IMR-90 (cell line): Measurements from ENCODE around the gene ZC3H8. TPM values are rescaled to one million over a fixed set of nuclear protein-coding genes. Genes with fewer than 3 reads are reported as not detected.

ENCODE experiments used
- ATAC-seq: fragments of 200-7000 bp; cut with Tn5 transposase; 2 replicates; pipeline ENCODE4 v1.9.1; 2020; ENCODE audit warnings: low read depth, mild to moderate bottlenecking, moderate library complexity
- BruUV-seq: library from RNA; stranded (reverse); fragments of 400-500 nt; replicated peaks from 2 replicates; lab custom pipeline; 2021; lab: Mats Ljungman, UMichigan
- CTCF ChIA-PET: fragments of 300-600 bp; formaldehyde crosslinking; extraction: SDS; loops from one replicate; lab custom pipeline; 2021; ENCODE audit warnings: antibody characterized with exemption; lab: Yijun Ruan, JAX
- POLR2A ChIA-PET: fragments of 300-600 bp; sonication (Branson Sonifier 250); formaldehyde crosslinking; loops from one replicate; lab custom pipeline; 2022; ENCODE audit warnings: antibody characterized with exemption; ENCODE audit not compliant: unreplicated experiment; lab: Charles Lee
- DNase-seq: peaks from one replicate; pipeline ENCODE4 v3.0.0; 2013
- H2AFZ ChIP-seq: replicated peaks from 2 replicates; pipeline ENCODE3; 2013; ENCODE audit warnings: low read length, mild to moderate bottlenecking; ENCODE audit not compliant: poor library complexity
- H2AK5ac ChIP-seq: 2 replicates; pipeline ENCODE4 v1.6.1; 2013; ENCODE audit warnings: low read depth, low read length, inconsistent platforms
- H2AK9ac ChIP-seq: replicated peaks from 2 replicates; pipeline ENCODE3; 2013; ENCODE audit warnings: mild to moderate bottlenecking, low read depth, low read length, moderate library complexity; ENCODE audit not compliant: poor library complexity
- H2BK120ac ChIP-seq: 2 replicates; pipeline ENCODE4 v1.6.1; 2013; ENCODE audit warnings: low read depth, low read length, inconsistent platforms
- H2BK15ac ChIP-seq: 3 replicates; pipeline ENCODE4 v1.6.1; 2013; ENCODE audit warnings: low read depth, low read length, inconsistent platforms
- H2BK20ac ChIP-seq: 2 replicates; pipeline ENCODE4 v1.6.1; 2013; ENCODE audit warnings: low read depth, mild to moderate bottlenecking, inconsistent platforms, low read length, moderate library complexity
- H2BK5ac ChIP-seq: 2 replicates; pipeline ENCODE4 v1.6.1; 2013; ENCODE audit warnings: mild to moderate bottlenecking, low read depth, low read length, inconsistent platforms; ENCODE audit not compliant: poor library complexity, severe bottlenecking
- H3K14ac ChIP-seq: replicated peaks from 2 replicates; pipeline ENCODE4 v1.6.1; 2013; ENCODE audit warnings: low read depth, low read length, inconsistent platforms
- H3K18ac ChIP-seq: 2 replicates; pipeline ENCODE4 v1.6.1; 2013; ENCODE audit warnings: low read depth, low read length, control low read depth
- H3K23ac ChIP-seq: 2 replicates; pipeline ENCODE4 v1.6.1; 2013; ENCODE audit warnings: low read depth, low read length, inconsistent platforms
- H3K27ac ChIP-seq: 2 replicates; pipeline ENCODE4 v1.5.1; 2013; ENCODE audit warnings: mild to moderate bottlenecking, control low read depth, low read length; ENCODE audit not compliant: insufficient read depth
- H3K27me3 ChIP-seq: 2 replicates; pipeline ENCODE4 v1.6.1; 2013; ENCODE audit warnings: low read length; ENCODE audit not compliant: control insufficient read depth, insufficient read depth
- H3K36me3 ChIP-seq: 2 replicates; pipeline ENCODE4 v1.6.1; 2013; ENCODE audit warnings: low read length, mixed read lengths; ENCODE audit not compliant: control insufficient read depth, insufficient read depth
- H3K4ac ChIP-seq: 2 replicates; pipeline ENCODE4 v1.6.1; 2013; ENCODE audit warnings: low read depth, low read length, inconsistent platforms
- H3K4me1 ChIP-seq: 2 replicates; pipeline ENCODE4 v1.6.1; 2013; ENCODE audit warnings: low read length, mixed read lengths; ENCODE audit not compliant: control insufficient read depth, insufficient read depth
- H3K4me2 ChIP-seq: 2 replicates; pipeline ENCODE4 v1.6.1; 2013; ENCODE audit warnings: low read depth, mild to moderate bottlenecking, control low read depth, low read length, moderate library complexity
- H3K4me3 ChIP-seq: 2 replicates; pipeline ENCODE4 v1.5.1; 2013; ENCODE audit warnings: low read depth, mild to moderate bottlenecking, control low read depth, low read length, moderate library complexity; ENCODE audit not compliant: insufficient read depth
- H3K56ac ChIP-seq: 2 replicates; pipeline ENCODE4 v1.6.1; 2013; ENCODE audit warnings: low read length, inconsistent platforms; ENCODE audit not compliant: insufficient read depth; ENCODE audit errors: extremely low read depth
- H3K79me1 ChIP-seq, 2 experiments: 2 replicates each; pipeline ENCODE4 v1.6.1; 2013; ENCODE audit warnings: low read length in 2 of 2, inconsistent platforms in 1 of 2, low read depth in 1 of 2
- H3K9ac ChIP-seq: 2 replicates; pipeline ENCODE4 v1.6.1; 2013; ENCODE audit warnings: low read depth, low read length, control low read depth
- H3K9me1 ChIP-seq: 2 replicates; pipeline ENCODE4 v1.6.1; 2013; ENCODE audit warnings: low read length, inconsistent platforms; ENCODE audit not compliant: insufficient read depth
- H3K9me3 ChIP-seq: 2 replicates; pipeline ENCODE4 v1.6.1; 2013; ENCODE audit warnings: low read length; ENCODE audit not compliant: control insufficient read depth, insufficient read depth
- H4K20me1 ChIP-seq: 2 replicates; pipeline ENCODE4 v1.6.1; 2013; ENCODE audit warnings: low read length, inconsistent platforms; ENCODE audit not compliant: insufficient read depth
- H4K5ac ChIP-seq: 2 replicates; pipeline ENCODE4 v1.6.1; 2013; ENCODE audit warnings: mild to moderate bottlenecking, low read depth, low read length, control low read depth
- H4K8ac ChIP-seq, 2 experiments: 2 replicates each; pipeline ENCODE4 v1.6.1; 2013; ENCODE audit warnings: low read depth in 2 of 2, low read length in 2 of 2, control low read depth in 1 of 2, inconsistent platforms in 1 of 2
- H4K91ac ChIP-seq: 2 replicates; pipeline ENCODE4 v1.6.1; 2013; ENCODE audit warnings: low read depth, low read length, inconsistent platforms; ENCODE audit not compliant: insufficient read depth
- BHLHE40 ChIP-seq: fragments of 150-350 bp; IDR thresholded peaks from 2 replicates; pipeline ENCODE4 v1.6.1; 2016; ENCODE audit warnings: mild to moderate bottlenecking, low read depth, low read length
- CEBPB ChIP-seq: IDR thresholded peaks from 2 replicates; pipeline ENCODE4 v1.6.1; 2012; ENCODE audit warnings: low read depth, low read length, improper control_type of control experiment
- CHD1 ChIP-seq: IDR thresholded peaks from 2 replicates; pipeline ENCODE4 v1.6.1; 2012; ENCODE audit warnings: low read depth, low read length, improper control_type of control experiment
- FOS ChIP-seq: fragments of 150-350 bp; IDR thresholded peaks from 2 replicates; pipeline ENCODE4 v1.6.1; 2016; ENCODE audit warnings: low read depth, low read length
- MAFK ChIP-seq: IDR thresholded peaks from 2 replicates; pipeline ENCODE4 v1.6.1; 2012; ENCODE audit warnings: low read depth, low read length, improper control_type of control experiment
- NFE2L2 ChIP-seq: fragments of 150-350 bp; IDR thresholded peaks from 2 replicates; pipeline ENCODE4 v1.6.1; 2016; ENCODE audit warnings: low read depth, mild to moderate bottlenecking, low read length
- RAD21 ChIP-seq: IDR thresholded peaks from 2 replicates; pipeline ENCODE4 v1.6.1; 2012; ENCODE audit warnings: low read length, improper control_type of control experiment
- RCOR1 ChIP-seq: IDR thresholded peaks from 2 replicates; pipeline ENCODE4 v1.6.1; 2012; ENCODE audit warnings: mild to moderate bottlenecking, low read length, improper control_type of control experiment; ENCODE audit not compliant: insufficient replicate concordance
- RFX5 ChIP-seq: IDR thresholded peaks from 2 replicates; pipeline ENCODE4 v1.8.0; 2012; ENCODE audit warnings: low read depth, mild to moderate bottlenecking, low read length, moderate library complexity
- SMC3 ChIP-seq: fragments of 150-350 bp; IDR thresholded peaks from 2 replicates; pipeline ENCODE4 v1.6.1; 2016; ENCODE audit warnings: low read depth, mild to moderate bottlenecking, antibody characterized with exemption, low read length, moderate library complexity
- USF2 ChIP-seq: fragments of 150-350 bp; IDR thresholded peaks from 2 replicates; pipeline ENCODE4 v1.6.1; 2017; ENCODE audit warnings: mild to moderate bottlenecking, antibody characterized with exemption, low read length, low read depth
- WGBS, 2 experiments: methylation state at CpG; one replicate each; pipeline versions ENCODE4 v1.1.5 to v1.1.7; 2013; ENCODE audit warnings: missing lambda C conversion rate in 2 of 2; ENCODE audit not compliant: insufficient read length in 1 of 2; ENCODE audit errors: extremely low coverage in 2 of 2; 5-methylcytosine and 5-hydroxymethylcytosine counted together
- dilution Hi-C: fragments of 300-500 bp; cut with HindIII; formaldehyde crosslinking; loops from one replicate; pipeline ENCODE4 v1.14.3; 2018; ENCODE audit warnings: low sequenced_read_pairs; ENCODE audit not compliant: unreplicated experiment
- in situ Hi-C: fragments of 300-500 bp; cut with MboI; formaldehyde crosslinking; loops from 3 replicates; pipeline ENCODE4 v1.14.3; 2019; ENCODE audit warnings: low sequenced_read_pairs, inconsistent platforms, mixed read lengths
- intact Hi-C: fragments of 100-400 bp; cut with micrococcal nuclease; formaldehyde crosslinking; loops from 2 replicates; pipeline ENCODE4 v1.10.0; 2022
- polyA plus RNA-seq, 3 experiments: library from polyadenylated mRNA; depleted of rRNA; stranded (reverse); fragments of >200 nt; gene quantifications; 2 replicates each; pipeline ENCODE4 v1.2.3, GENCODE V29; 2012; ENCODE audit warnings: low replicate concordance in 1 of 3
- total RNA-seq: library from RNA; depleted of rRNA; stranded (reverse); fragments of >200 nt; gene quantifications from 2 replicates; pipeline ENCODE4 v1.2.3, GENCODE V29; 2012
- TF ChIP-seq, protein P1 (sequence below): conservative IDR thresholded peaks from 2 replicates; pipeline ENCODE4 v1.5.1; 2012; ENCODE audit warnings: mild to moderate bottlenecking, low read depth, low read length, improper control_type of control experiment
- TF ChIP-seq, protein P2 (sequence below): fragments of 150-350 bp; IDR thresholded peaks from 2 replicates; pipeline ENCODE4 v1.6.1; 2016; ENCODE audit warnings: low read depth, mild to moderate bottlenecking, low read length, moderate library complexity, borderline replicate concordance

The ZC3H8 gene
- total and polyA plus RNA-seq, 2 of the 4 experiments (the other 2 are of a cell fraction): 0.18 to 1.6 TPM

- DNase-seq (peak; percentile 16), ATAC-seq (no peak)
- H2AFZ ChIP-seq: no peak overlapping the region
- no peaks in the 10 kb centered on the region for H4K20me1 ChIP-seq
- intact Hi-C loops: no loop called here
- H4K91ac ChIP-seq: no peak overlapping the region
- BruUV-seq: no TSS peak
- no peak overlapping the region for H3K18ac ChIP-seq
- H2BK15ac ChIP-seq: no peak overlapping the region
- no peak overlapping the region for H2BK20ac ChIP-seq
- H3K4me3 ChIP-seq: no peak overlapping the region
- ChIA-PET CTCF (no interaction called here), POLR2A (no interaction called here)
- H3K9me1 ChIP-seq: no peaks in the 10 kb centered on the region
- no peaks in the 10 kb centered on the region for H3K79me1 ChIP-seq
- in situ Hi-C loops: no loop called here
- no peak overlapping the region for H3K9ac ChIP-seq
- no peak overlapping the region for H3K4ac ChIP-seq
- H4K5ac ChIP-seq: no peak overlapping the region
- H2BK5ac ChIP-seq: no peak overlapping the region
- peaks cover 2% of the 10 kb centered on the region; the same call in 1 of the 2 replicates for H3K9me3 ChIP-seq
- H3K14ac ChIP-seq: no peak overlapping the region
- TF ChIP-seq CHD1 (no peak), NFE2L2 (no peak), RFX5 (no peak), RCOR1 (no peak), FOS (no peak), USF2 (no peak), CEBPB (no peak), RAD21 (no peak), MAFK (no peak), SMC3 (no peak), BHLHE40 (no peak)
- TF ChIP-seq, protein P1, sequence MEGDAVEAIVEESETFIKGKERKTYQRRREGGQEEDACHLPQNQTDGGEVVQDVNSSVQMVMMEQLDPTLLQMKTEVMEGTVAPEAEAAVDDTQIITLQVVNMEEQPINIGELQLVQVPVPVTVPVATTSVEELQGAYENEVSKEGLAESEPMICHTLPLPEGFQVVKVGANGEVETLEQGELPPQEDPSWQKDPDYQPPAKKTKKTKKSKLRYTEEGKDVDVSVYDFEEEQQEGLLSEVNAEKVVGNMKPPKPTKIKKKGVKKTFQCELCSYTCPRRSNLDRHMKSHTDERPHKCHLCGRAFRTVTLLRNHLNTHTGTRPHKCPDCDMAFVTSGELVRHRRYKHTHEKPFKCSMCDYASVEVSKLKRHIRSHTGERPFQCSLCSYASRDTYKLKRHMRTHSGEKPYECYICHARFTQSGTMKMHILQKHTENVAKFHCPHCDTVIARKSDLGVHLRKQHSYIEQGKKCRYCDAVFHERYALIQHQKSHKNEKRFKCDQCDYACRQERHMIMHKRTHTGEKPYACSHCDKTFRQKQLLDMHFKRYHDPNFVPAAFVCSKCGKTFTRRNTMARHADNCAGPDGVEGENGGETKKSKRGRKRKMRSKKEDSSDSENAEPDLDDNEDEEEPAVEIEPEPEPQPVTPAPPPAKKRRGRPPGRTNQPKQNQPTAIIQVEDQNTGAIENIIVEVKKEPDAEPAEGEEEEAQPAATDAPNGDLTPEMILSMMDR: no peak
- TF ChIP-seq, protein P2, sequence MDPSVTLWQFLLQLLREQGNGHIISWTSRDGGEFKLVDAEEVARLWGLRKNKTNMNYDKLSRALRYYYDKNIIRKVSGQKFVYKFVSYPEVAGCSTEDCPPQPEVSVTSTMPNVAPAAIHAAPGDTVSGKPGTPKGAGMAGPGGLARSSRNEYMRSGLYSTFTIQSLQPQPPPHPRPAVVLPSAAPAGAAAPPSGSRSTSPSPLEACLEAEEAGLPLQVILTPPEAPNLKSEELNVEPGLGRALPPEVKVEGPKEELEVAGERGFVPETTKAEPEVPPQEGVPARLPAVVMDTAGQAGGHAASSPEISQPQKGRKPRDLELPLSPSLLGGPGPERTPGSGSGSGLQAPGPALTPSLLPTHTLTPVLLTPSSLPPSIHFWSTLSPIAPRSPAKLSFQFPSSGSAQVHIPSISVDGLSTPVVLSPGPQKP: no peak
- H2BK120ac ChIP-seq: no peak overlapping the region
- no peak overlapping the region for H3K56ac ChIP-seq
- no CpG with 5 or more reads among the region's 2 CpGs for WGBS, 2 experiments
- H3K4me2 ChIP-seq: no peak overlapping the region
- no peak overlapping the region for H2AK9ac ChIP-seq
- H3K27me3 ChIP-seq: peaks cover 3% of the 10 kb centered on the region
- no peak overlapping the region for H2AK5ac ChIP-seq
- dilution Hi-C loops: no loop called here
- no peaks in the 10 kb centered on the region for H3K36me3 ChIP-seq
- no peak overlapping the region for H3K27ac ChIP-seq
- H4K8ac ChIP-seq: no peak overlapping the region
- H3K4me1 ChIP-seq: no peaks in the 10 kb centered on the region
- H3K23ac ChIP-seq: no peak overlapping the region
These were observed 50.4 kb downstream of the ZC3H8 start for GRCh38 chr2:112204411-112204810.
